Measurements from ENCODE around the gene MROH2A. TPM values are rescaled to one million over a fixed set of nuclear protein-coding genes. Genes with fewer than 3 reads are reported as not detected.
"Not testable (repeated sequence)": the region's sequence is repeated elsewhere in the genome, so short reads cannot be mapped to it uniquely, and the experiment has no call there.

MROH2A gene
- polyA plus RNA-seq, 12 donors: 0.12 to 0.44 (median 0.21) TPM; not detected in 9

GRCh38 chr2:233856184-233856583, 78.1 kb downstream of the MROH2A start:
- no peak for DNase-seq

GRCh38 chr2:233857511-233858141, 79.5 kb downstream of the MROH2A start:
- DNase-seq: no peak

GRCh38 chr2:233858331-233858730, 80.2 kb downstream of the MROH2A start:
- no peak for DNase-seq

- no peak for DNase-seq
These were observed 84.2 kb downstream of the MROH2A start for GRCh38 chr2:233862261-233862768.

GRCh38 chr2:233865838-233866237, 87.7 kb downstream of the MROH2A start:
- DNase-seq: no peak

- DNase-seq: no peak
These were observed 88.3 kb downstream of the MROH2A start for GRCh38 chr2:233866479-233866878.

GRCh38 chr2:233867993-233868532, 89.9 kb downstream of the MROH2A start, which contains the start of gene MSL3B:
TSS of gene MSL3B (minus strand) at chr2:233868386.
- peak; percentile 23 for DNase-seq

GRCh38 chr2:233871432-233871831, 93.3 kb downstream of the MROH2A start:
- no peak for DNase-seq

GRCh38 chr2:233872125-233872524, 94.0 kb downstream of the MROH2A start:
- not testable (repeated sequence) for DNase-seq

- no peak for DNase-seq
These were observed 104.2 kb downstream of the MROH2A start for GRCh38 chr2:233882353-233882752.

Other genes with a start within 250 kb of the MROH2A start
- 10 to 100 TPM in 11 of 12 donors, not detected in 1; 16.4 to 42.6 (median 26.4) TPM for gene USP40, start 211.5 kb upstream of the MROH2A start, polyA plus RNA-seq (ENCODE audit: insufficient read length in 12 of 12)
- not detected for gene UGT1A8, start 160.7 kb upstream of the MROH2A start, polyA plus RNA-seq (ENCODE audit: insufficient read length in 12 of 12)
- not detected for gene UGT1A10, start 141.9 kb upstream of the MROH2A start, polyA plus RNA-seq (ENCODE audit: insufficient read length in 12 of 12)
- not detected for gene UGT1A9, start 106.4 kb upstream of the MROH2A start, polyA plus RNA-seq (ENCODE audit: insufficient read length in 12 of 12)
- gene UGT1A7, start 96.4 kb upstream of the MROH2A start, polyA plus RNA-seq (ENCODE audit: insufficient read length in 12 of 12): not detected
- under 1 TPM in 2 of 12 donors, not detected in 10; 0.14 to 0.62 TPM for gene UGT1A6, start 85.4 kb upstream of the MROH2A start, polyA plus RNA-seq (ENCODE audit: insufficient read length in 12 of 12)
- not detected for gene UGT1A5, start 65.4 kb upstream of the MROH2A start, polyA plus RNA-seq (ENCODE audit: insufficient read length in 12 of 12)
- not detected for gene UGT1A4, start 59.6 kb upstream of the MROH2A start, polyA plus RNA-seq (ENCODE audit: insufficient read length in 12 of 12)
- not detected for gene UGT1A3, start 49.3 kb upstream of the MROH2A start, polyA plus RNA-seq (ENCODE audit: insufficient read length in 12 of 12)
- under 1 TPM in 4 of 12 donors, not detected in 8; 0.05 to 0.14 (median 0.06) TPM for gene UGT1A1, start 18.1 kb upstream of the MROH2A start, polyA plus RNA-seq (ENCODE audit: insufficient read length in 12 of 12)
- gene HJURP, start 76.2 kb downstream of the MROH2A start, polyA plus RNA-seq (ENCODE audit: insufficient read length in 12 of 12): 10 to 100 TPM in 8 of 12 donors, 1 to 10 TPM in 3, not detected in 1; 6.2 to 31.1 (median 12.0) TPM
- gene TRPM8, start 139.0 kb downstream of the MROH2A start, polyA plus RNA-seq (ENCODE audit: insufficient read length in 12 of 12): under 1 TPM in 4 of 12 donors, not detected in 8; 0.11 to 0.30 (median 0.26) TPM

Measured in muscle of arm (tissue), 12 donors.